ENCODE data around the gene SPINK5.

- TF ChIP-seq CTCF (conservative IDR thresholded peaks at IDR 0.05; ENCODE audit: low read depth, low read length) = no peak
- TF ChIP-seq EZH2phosphoT487 (IDR thresholded peaks at IDR 0.05; ENCODE audit: borderline replicate concordance, low read length) = no peak
- no peak for TF ChIP-seq EZH2 (IDR thresholded peaks at IDR 0.05; ENCODE audit: low read length, unreplicated experiment)
Measured at GRCh38 chr5:148083203-148083602, 19.4 kb downstream of the SPINK5 start.
